ENCODE data around the gene CIDEB.

Gene CIDEB

DNA sequence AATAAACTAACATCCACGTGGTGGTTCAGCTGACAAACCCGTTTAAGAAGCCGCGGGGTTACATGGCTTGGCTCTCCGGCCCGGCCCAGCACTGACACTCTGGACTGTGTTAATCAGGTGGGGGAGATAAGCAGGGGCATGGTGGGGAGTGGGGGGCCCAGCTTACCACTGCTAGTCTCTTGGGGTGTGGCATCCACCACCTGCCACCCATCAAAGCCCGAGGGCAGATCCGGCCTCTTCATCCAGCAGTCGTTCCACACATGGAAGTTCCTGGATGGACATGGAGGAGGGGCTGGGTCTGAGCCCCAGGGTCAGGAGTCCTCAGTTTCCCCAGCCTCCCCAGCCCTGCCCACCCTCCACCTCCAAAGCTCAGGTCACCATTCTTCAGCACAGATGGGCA, 49.7 kb downstream of the CIDEB start:
- Histone ChIP-seq H3K4me1 (ENCODE audit: control insufficient read depth in 5 of 5, insufficient read depth in 5 of 5, low read length in 5 of 5) (peaks cover 1 to 42% (median 37%) of the 10 kb centered on the region in 5 donors), H3K36me3 (ENCODE audit: control insufficient read depth in 5 of 5, insufficient read depth in 5 of 5, low read length in 5 of 5) (peaks cover 0 to 28% (median 9%) of the 10 kb centered on the region in 5 donors), H3K9me3 (ENCODE audit: control insufficient read depth in 5 of 5, low read length in 5 of 5) (no peaks in the 10 kb centered on the region), H3K27ac (ENCODE audit: low read depth, low read length) (no peak overlapping the region), H3K27me3 (ENCODE audit: control insufficient read depth in 5 of 5, insufficient read depth in 4 of 5, low read length in 5 of 5) (no peaks in the 10 kb centered on the region), H3K9ac (ENCODE audit: low read length in 5 of 5) (no peak overlapping the region), H3K4me3 (ENCODE audit: low read depth in 1 of 5, low read length in 5 of 5) (no peak overlapping the region)

DNA sequence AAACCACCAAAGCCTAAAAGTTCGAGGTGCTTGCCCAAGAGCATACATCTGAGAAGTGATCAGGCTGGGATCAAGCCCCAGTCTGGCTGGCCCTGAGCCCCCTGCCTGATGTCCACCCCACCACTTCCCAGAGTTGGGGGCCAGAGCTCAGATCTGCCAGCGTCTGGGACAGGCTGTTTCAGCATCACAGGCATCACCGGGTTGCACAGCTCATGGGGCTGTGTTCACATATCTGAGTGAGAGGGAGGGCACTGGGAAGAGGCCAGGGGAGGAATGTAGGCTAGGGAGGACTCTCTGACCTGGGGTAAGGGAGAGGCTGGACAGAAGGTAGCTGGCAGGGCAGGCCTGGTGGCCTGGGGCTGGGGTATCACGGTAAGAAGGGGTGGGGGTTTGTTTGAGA, 50.8 kb downstream of the CIDEB start:
- Histone ChIP-seq H3K4me1 (ENCODE audit: control insufficient read depth in 5 of 5, insufficient read depth in 5 of 5, low read length in 5 of 5) (peaks cover 1 to 48% (median 37%) of the 10 kb centered on the region in 5 donors), H3K36me3 (ENCODE audit: control insufficient read depth in 5 of 5, insufficient read depth in 5 of 5, low read length in 5 of 5) (peaks cover 0 to 28% (median 9%) of the 10 kb centered on the region in 5 donors), H3K9me3 (ENCODE audit: control insufficient read depth in 5 of 5, low read length in 5 of 5) (no peaks in the 10 kb centered on the region), H3K27me3 (ENCODE audit: control insufficient read depth in 5 of 5, insufficient read depth in 4 of 5, low read length in 5 of 5) (no peaks in the 10 kb centered on the region), H3K27ac (ENCODE audit: low read depth, low read length) (no peak overlapping the region), H3K4me3 (ENCODE audit: low read depth in 1 of 5, low read length in 5 of 5) (no peak overlapping the region), H3K9ac (ENCODE audit: low read length in 5 of 5) (no peak overlapping the region)

DNA sequence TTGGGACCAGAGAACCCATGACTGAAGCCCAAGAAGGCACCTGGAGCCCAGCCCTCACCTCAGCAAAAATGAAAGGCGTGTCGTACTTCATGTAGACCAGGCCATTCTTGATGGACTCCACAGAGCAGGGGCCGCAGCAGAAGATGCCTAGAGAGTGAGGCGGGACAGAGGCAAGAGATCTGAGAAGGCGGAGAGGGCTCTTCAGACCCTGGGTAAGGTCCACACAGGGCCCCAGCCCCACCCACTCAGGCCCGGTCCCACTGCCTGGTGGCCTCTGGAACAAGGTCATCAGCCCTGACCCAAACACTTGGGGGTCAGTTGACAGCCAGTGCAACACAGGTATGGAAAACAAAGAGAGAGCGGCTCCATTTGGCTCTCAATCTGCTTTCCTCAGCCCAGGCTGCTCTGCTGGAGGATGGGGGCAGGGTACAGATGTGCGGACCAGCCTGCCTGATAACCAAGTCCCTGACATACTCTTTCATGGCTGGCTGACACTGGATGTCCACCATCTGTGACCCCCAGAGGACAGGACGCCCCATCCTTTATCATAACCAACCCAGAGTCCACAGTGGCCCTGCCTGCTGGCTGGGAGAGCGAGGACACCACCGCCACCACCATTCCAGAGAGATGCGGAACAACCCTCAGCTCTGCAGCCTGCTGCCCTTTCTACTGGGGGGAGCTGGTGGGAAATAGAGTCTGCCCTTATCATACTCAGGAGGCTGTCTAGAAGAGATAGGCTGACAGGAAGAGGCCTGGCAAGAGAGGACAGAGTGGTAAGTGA, 51.7 kb downstream of the CIDEB start:
- H3K27ac ChIP-seq (ENCODE audit: low read depth, low read length): no peak overlapping the region
- H3K9me3 ChIP-seq (ENCODE audit: control insufficient read depth in 5 of 5, low read length in 5 of 5): no peaks in the 10 kb centered on the region
- peaks cover 0 to 23% (median 9%) of the 10 kb centered on the region in 5 donors for H3K36me3 ChIP-seq (ENCODE audit: control insufficient read depth in 5 of 5, insufficient read depth in 5 of 5, low read length in 5 of 5)
- peaks cover 1 to 48% (median 37%) of the 10 kb centered on the region in 5 donors for H3K4me1 ChIP-seq (ENCODE audit: control insufficient read depth in 5 of 5, insufficient read depth in 5 of 5, low read length in 5 of 5)
- no peak overlapping the region for H3K9ac ChIP-seq (ENCODE audit: low read length in 5 of 5)
- no peaks in the 10 kb centered on the region for H3K27me3 ChIP-seq (ENCODE audit: control insufficient read depth in 5 of 5, insufficient read depth in 4 of 5, low read length in 5 of 5)
- no peak overlapping the region for H3K4me3 ChIP-seq (ENCODE audit: low read depth in 1 of 5, low read length in 5 of 5)

DNA sequence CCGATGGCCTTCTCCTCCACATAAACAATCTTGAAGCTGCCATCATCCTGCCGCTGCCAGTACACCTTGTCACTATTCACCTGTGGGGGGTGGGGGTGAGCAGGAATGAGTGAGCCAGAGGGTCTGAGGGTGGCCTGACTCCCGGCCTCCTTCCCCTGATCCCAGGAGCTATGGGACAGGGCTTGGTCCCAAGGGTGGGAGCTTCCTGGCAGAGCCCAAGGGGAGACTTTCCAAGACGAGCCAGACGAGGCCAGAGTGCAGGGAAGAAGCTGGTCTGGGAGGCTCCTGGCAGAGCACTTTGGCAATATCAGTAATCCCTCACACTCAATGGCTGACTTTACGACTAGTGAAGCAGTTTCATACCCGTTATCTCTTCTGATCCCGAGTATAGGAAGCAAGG, 52.3 kb downstream of the CIDEB start:
- no peak overlapping the region for H3K27ac ChIP-seq (ENCODE audit: low read depth, low read length)
- peaks cover 1 to 48% (median 37%) of the 10 kb centered on the region in 5 donors for H3K4me1 ChIP-seq (ENCODE audit: control insufficient read depth in 5 of 5, insufficient read depth in 5 of 5, low read length in 5 of 5)
- H3K36me3 ChIP-seq (ENCODE audit: control insufficient read depth in 5 of 5, insufficient read depth in 5 of 5, low read length in 5 of 5): peaks cover 0 to 21% (median 9%) of the 10 kb centered on the region in 5 donors
- H3K27me3 ChIP-seq (ENCODE audit: control insufficient read depth in 5 of 5, insufficient read depth in 4 of 5, low read length in 5 of 5): no peaks in the 10 kb centered on the region
- no peak overlapping the region for H3K4me3 ChIP-seq (ENCODE audit: low read depth in 1 of 5, low read length in 5 of 5)
- no peaks in the 10 kb centered on the region for H3K9me3 ChIP-seq (ENCODE audit: control insufficient read depth in 5 of 5, low read length in 5 of 5)
- no peak overlapping the region for H3K9ac ChIP-seq (ENCODE audit: low read length in 5 of 5)

Measured in subcutaneous abdominal adipose tissue (tissue), 5 donors.